NCI-H1930 (cell line): ENCODE measurements around the gene ALX3.

Experiments used
- DNase-seq, 2 experiments: peaks; one replicate each; lab custom pipeline; 2025; lab: John Stamatoyannopoulos, UW

The ALX3 gene

DNA sequence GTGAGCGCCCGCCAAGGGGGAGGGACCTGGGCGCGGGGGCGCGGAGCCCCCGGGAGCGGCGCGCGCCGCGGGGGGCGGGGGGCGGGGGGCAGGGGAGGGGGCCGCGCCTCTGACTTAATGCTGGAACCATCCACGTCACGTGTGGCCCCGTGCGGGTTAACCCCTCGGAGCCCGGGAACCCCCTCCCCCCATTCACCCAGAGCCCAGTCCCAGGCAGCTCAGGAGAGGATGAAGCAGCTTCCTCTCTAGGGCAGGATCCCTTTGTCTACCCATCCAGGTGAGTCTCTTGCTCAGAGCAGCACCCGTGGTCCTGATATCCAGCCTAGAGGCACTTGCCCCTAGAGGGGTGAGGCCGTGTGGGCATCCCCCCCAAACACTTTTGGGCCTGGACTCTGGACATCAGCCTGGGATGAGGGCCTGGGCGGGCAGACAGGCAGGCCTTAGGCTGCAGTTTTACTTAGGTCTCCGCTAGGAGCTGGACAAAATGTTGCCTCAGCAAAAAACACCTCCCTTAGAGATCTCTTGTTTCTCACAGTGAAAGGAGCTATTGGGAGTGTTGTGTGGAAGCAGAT, at the start of gene ALX3:
Gene ALX3, minus strand, starts transcription at position 2 of the 572 bp plus-strand sequence. CDS start 60 bp downstream, outside the sequence.
- DNase-seq, result no peak

DNA sequence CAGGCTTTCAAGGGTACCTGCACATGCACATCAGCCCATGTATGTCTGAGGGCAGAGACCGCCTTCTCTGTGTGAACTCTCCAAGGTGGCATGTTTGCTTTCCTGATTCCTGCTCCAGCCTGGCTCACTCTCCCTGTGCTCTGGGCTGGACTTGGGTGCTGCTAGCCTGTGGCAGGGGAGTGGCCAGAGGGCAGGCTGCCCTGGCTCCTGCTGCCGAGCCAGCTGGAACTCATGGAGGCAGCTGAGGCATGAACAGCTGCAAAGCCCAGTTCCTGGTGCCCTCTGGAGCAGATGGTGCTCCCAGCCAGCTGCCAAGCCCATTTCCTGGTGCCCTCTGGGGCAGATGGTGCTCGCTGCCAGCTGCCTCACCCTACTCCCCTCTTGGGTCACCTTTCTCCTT, 49.4 kb upstream of the ALX3 start:
- no peak for DNase-seq

GRCh38 chr1:110118636-110119396, 48.3 kb upstream of the ALX3 start:
- no peak for DNase-seq

GRCh38 chr1:110114784-110115183, 44.3 kb upstream of the ALX3 start:
- no peak for DNase-seq

- DNase-seq, result no peak
Measured at GRCh38 chr1:110114173-110114572, 43.7 kb upstream of the ALX3 start.

DNA sequence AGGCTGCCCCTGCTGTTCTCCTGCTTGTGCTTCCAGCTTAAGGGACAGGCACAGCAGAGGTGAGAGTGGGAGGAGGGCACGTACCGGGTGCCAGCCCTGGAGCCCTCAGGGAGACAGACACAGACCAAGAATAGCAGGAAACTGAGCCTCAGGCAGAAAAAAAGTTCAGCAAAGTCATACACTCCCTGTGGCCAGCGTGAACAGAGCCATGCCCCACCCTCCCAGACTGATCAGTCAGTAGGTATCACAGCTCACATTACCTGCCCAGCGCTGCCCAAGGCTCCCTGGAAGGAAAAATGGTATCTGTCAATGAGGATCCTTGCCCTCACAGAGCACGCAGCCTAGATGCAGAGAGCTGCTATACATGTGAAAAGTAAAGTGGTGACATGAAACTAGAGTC, 43.1 kb upstream of the ALX3 start:
- no peak for DNase-seq

- DNase-seq, result no peak
Measured at GRCh38 chr1:110112656-110113055, 42.2 kb upstream of the ALX3 start.

DNA sequence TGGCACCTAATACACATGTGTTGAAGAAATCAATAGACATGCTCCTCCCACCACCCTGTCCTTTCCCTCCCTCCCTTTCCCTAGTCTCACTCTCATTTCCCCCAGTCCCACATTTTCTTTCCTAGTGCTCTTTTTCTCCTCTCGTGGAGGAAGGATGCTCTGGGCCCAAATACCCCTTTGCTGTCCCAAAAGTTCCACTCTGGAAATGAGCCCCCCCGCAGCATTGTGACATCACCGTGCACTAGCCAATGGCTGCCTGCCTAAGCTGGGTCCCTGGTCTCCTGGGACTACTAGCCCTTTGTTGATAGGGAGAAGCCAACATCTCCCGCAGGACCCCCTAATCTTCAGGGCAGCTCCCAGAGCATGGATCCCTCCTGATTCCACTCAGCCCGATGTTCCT, 41.7 kb upstream of the ALX3 start, which contains the start of gene UBL4B:
Gene UBL4B, plus strand, starts transcription at position 301 of the 400 bp plus-strand sequence. Its CDS starts 92 bp downstream, at position 393.
- DNase-seq, result no peak

- DNase-seq, result no peak
Measured at GRCh38 chr1:110111081-110111480, 40.6 kb upstream of the ALX3 start.

GRCh38 chr1:110107867-110108469, 37.5 kb upstream of the ALX3 start:
- DNase-seq, result no peak

GRCh38 chr1:110106013-110106941, 35.8 kb upstream of the ALX3 start:
- DNase-seq, result peak; percentile 14 to 34

DNA sequence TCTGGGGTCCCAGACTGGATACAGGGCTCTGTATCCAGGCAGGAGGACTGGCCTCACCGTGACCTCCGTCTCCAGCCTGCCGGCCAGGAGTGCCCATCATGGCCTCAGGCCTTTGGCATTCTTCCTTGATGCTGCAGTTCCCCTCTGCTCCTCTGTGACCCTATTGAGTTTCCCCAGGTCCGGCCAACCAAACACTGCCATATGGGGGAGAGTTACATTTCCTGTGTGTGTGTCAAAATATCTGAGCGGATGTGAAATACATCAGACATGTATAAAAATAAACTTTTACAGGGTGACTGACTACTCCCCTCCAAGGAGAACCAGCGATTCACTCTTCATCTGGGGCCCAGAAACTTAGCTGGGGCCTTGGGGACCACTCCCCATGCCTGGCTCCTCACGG, 31.6 kb upstream of the ALX3 start:
- no peak for DNase-seq

DNA sequence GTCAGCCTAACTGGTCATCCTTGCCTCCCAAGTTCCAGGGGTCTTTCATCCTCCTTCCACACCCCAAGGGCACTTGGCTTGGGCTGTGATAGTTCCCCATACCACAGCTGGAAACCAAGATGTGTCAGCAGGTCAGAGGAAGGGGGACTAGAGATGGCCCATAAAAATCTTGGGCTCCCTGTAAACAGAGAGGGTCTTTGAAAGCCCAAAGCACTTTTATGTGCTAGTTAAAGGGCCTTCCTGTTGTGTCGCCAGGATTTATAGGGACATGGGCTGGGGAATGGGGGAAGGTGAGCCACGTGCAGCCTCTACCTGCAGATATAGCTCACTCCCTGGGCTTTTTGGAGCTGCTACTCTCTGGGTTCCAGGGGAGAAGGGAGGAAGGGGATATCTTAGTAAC, 29.9 kb upstream of the ALX3 start:
- no peak for DNase-seq

- DNase-seq, result no peak
Measured at GRCh38 chr1:110098222-110099026, 28.0 kb upstream of the ALX3 start.

- no peak for DNase-seq
Measured at GRCh38 chr1:110097507-110098221, 27.2 kb upstream of the ALX3 start.

DNA sequence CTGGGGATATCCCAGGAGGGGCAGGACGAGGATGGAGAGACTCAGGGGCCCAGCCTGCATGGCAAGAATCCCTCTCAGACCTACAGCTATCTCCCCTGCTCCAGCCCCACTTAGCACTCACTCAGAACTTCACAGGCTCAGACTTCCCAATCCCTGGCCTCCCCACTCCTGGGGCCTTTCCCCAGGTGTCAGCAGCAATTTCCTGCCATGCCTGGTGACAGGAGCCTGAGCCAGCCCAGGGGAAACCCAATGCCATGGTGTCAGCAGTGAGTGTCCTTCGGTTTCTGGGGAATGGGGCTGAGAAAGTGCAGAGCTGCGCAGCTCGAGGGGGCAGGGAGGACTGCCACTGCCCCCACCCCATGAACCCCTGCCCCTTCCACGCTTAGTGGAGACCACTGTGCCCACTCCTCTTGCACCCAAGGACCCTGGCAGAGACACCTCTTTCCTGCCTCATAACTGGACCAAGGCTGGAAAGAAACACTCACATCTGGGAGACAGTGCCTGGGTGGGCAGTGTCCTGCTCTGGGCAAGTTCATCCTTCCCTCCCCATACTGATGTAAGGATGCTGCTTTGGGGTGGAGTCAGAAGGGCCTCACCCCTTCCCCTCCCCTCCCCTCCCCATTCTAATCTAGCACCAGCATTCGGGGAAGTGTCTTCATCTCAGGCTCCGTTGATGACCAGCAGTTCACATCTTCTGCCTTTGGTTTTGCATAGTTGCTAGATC, 24.6 kb upstream of the ALX3 start:
- no peak for DNase-seq

DNA sequence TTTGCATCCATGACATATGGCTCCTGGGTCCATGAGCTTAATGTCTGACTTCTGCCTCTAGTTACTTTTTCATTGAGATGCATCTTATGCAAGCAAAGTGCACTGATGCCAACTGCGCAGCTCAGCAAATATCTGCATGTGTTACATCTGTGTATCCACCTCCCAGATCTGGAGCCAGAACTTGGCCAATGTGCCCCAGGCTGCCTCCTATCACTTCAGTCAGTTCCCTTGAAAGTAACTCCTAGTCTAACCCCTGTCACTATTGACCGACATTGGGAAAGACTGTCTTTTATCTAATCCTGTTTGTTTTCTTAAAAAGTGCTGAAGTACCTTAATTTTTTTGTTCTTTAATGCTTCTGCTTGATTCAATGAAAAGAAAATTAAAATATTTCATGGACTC, 22.5 kb upstream of the ALX3 start:
- DNase-seq, result no peak

DNA sequence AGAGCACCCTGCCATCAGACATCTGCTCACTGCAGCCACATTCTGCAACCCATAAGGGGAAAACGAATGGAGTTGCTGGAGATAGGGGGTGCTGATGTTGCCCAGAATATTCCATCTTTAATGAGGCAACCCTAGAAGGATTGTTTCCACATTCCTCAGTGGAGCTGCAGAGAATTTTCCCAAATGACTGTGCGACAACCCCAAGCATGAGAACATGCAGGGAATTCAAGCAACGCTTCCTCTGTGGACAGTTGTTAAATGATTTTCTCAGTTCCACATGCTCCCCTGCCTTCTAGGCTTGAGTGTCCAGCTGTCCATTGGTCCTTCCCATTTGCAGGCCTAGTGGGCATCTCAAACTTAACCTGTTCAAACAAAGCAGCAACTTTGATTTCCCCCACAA, 21.3 kb upstream of the ALX3 start:
- no peak for DNase-seq

DNA sequence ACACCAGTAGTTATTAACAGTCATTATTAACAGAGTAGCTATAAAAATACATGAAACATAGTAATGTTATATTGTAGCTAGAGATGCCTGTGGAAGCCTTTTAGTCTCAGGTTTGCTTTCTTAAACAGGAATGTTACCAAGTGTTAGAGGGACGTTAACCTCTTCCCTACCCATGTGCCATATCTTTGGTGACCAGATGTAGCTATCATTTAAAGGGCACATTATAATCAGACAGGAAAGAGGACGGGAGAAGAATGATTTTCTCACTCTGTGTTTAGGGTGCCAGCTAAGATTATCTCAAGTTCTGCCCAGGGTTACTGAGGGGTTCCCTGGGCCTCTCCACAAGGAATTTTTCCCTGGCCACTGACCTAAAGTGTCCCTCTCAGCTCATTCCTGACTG, 20.9 kb upstream of the ALX3 start:
- no peak for DNase-seq
